ENCODE data around the gene ZNF438.
"Not testable (repeated sequence)": the region's sequence is repeated elsewhere in the genome, so short reads cannot be mapped to it uniquely, and the experiment has no call there.

ZNF438 gene

DNA sequence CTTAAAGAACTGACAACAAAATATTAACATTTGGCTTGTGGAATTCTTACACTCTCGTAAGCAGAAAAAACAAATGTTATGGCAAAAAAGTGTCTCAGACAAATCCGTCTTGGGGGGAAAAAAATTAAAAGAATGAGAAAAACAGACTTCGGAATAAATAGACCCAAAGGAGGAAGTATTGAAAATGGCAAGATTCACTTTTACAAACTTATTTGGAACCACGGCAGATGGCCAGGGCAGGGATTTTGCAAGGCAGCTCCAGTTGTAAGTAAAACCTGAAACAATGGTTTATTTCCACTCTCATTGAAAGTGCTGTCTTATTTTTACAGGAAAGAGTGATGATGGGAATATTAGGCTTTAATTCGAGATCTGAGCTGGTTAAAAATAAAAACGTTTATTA, 1.5 kb upstream of the ZNF438 start:
- TF ChIP-seq, protein P1, sequence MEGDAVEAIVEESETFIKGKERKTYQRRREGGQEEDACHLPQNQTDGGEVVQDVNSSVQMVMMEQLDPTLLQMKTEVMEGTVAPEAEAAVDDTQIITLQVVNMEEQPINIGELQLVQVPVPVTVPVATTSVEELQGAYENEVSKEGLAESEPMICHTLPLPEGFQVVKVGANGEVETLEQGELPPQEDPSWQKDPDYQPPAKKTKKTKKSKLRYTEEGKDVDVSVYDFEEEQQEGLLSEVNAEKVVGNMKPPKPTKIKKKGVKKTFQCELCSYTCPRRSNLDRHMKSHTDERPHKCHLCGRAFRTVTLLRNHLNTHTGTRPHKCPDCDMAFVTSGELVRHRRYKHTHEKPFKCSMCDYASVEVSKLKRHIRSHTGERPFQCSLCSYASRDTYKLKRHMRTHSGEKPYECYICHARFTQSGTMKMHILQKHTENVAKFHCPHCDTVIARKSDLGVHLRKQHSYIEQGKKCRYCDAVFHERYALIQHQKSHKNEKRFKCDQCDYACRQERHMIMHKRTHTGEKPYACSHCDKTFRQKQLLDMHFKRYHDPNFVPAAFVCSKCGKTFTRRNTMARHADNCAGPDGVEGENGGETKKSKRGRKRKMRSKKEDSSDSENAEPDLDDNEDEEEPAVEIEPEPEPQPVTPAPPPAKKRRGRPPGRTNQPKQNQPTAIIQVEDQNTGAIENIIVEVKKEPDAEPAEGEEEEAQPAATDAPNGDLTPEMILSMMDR (conservative IDR thresholded peaks at IDR 0.05; ENCODE audit: low read depth, low read length), result no peak
- no peak for DNase-seq (ENCODE audit: low read depth)
- no peak overlapping the region for H3K4me3 ChIP-seq (ENCODE audit: low read depth, low read length)

DNA sequence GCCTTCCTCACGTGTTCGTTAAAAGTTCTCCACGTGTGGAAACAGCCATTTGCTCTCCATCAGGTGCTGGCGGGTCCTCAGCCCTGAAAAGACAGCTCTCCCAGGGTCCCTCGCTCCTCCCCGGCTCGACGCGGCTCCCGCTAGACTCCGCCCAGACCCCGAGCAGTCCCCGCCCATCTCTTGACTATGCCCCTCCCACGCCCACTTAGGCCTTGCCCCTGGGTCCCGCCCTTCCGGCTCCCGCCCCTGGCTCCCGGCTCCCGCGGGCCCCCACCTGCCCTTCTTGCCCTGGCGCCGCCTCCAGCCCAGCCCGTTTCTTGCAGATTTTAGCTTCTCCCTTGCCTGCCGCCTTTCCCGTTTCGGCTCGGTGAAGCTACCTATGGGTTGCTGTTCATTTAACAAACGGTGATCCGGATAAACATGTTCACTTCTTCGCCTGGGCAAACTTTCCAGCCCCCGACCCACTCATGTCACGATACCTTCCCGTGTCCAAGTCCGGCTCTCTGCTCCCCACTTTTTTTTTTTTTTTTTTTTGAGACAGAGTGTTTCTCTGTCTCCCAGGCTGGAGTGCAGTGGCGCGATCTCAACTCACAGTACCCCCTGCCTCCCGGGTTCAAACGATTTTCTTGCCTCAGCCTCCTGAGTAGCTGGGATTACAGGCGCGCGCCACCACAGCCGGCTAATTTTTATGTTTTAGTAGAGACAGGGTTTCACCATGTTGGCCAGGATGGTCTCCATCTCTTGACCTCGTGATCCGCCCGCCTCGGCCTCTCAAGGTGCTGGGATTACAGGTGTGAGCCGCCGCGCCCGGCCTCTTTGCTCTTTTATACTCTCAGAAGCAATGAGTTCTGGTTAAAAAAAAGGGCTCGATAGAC, 830 bp upstream of the ZNF438 start:
- peak overlapping the region; percentile 75 for H3K4me3 ChIP-seq (ENCODE audit: low read depth, low read length)
- TF ChIP-seq, protein P1 (conservative IDR thresholded peaks at IDR 0.05; ENCODE audit: low read depth, low read length), result no peak
- peak; percentile 97 for DNase-seq (ENCODE audit: low read depth)

DNA sequence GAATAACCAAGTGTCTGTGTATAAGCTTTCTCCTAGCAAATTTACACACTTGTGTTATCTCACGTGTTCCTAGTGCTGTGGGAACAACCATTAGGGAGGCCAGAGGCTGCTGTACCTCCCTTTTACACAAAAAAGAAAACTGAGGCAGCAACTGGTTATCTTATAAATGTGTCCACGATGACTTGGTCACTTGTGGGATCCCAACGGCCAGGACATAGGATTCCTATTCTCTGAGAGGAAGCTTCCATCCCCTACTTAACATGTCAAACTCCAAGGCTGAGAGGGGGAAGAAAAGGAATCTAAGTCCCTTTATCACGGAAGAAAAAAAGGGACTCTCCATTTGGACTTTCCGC, 484 bp downstream of the ZNF438 start:
- TF ChIP-seq, protein P1 (conservative IDR thresholded peaks at IDR 0.05; ENCODE audit: low read depth, low read length), result no peak
- peak overlapping the region; percentile 75 for H3K4me3 ChIP-seq (ENCODE audit: low read depth, low read length)
- no peak for DNase-seq (ENCODE audit: low read depth)

DNA sequence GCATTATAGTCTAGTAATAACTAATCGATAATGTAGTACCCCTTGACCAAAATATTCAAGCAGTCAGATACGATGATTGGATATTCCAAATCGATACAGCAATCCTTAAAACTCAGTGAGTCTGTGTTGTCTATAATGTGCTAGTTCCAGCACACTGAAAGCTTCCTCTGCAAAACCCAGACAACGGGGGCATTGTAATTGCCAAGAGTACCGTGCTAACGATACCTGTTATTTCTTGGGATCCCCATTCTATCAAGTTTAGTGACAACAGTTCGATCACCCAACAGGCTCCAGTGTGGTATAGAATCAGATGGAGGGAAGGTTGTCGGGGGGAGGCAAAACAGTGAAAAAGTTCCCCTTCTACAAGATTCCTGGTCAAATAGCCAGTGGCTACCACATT, 865 bp downstream of the ZNF438 start:
- DNase-seq (ENCODE audit: low read depth), result no peak
- TF ChIP-seq, protein P1 (conservative IDR thresholded peaks at IDR 0.05; ENCODE audit: low read depth, low read length), result no peak
- peak overlapping the region; percentile 75 for H3K4me3 ChIP-seq (ENCODE audit: low read depth, low read length)

DNA sequence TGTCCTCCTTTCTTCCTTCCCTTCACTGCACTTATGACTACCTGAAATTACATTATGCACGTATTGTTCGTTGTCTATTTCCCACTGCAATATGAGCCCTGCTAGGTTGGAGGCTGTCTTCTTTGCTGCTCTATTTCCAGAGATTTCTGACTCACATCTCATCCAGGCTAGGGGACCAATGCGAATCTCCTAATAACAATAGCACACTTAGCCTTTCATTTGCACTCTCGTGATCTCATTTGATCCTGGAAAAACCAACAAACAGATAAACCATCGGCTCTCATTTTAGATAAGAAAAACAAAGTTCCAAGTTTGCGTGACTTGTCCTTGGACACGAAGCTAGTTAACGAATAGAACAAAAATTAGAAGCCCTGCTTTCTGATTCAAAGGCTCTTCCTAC, 1.4 kb downstream of the ZNF438 start:
- peak; percentile 51 for DNase-seq (ENCODE audit: low read depth)
- TF ChIP-seq, protein P1 (conservative IDR thresholded peaks at IDR 0.05; ENCODE audit: low read depth, low read length), result no peak
- no peak overlapping the region for H3K4me3 ChIP-seq (ENCODE audit: low read depth, low read length)

DNA sequence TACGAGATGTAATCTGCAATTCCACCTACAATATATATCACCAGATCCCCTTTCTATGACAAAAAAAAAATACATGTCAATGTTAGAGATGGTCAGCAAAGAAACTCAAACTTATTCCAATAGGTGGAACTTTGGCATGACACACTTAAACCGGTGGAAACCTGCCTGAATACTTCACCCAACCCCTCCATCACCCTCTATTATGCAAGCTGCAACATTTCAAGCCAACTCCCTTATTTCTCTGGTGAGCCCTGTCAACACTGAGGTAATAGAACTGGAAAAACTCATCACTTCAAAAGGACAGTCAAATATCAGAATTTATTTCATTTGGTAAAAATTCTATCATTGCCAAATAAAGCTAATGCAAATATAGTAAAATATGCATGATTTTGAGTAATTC, 3.6 kb downstream of the ZNF438 start:
- peak; percentile 62 for DNase-seq (ENCODE audit: low read depth)
- TF ChIP-seq, protein P1 (conservative IDR thresholded peaks at IDR 0.05; ENCODE audit: low read depth, low read length), result no peak
- no peak overlapping the region for H3K4me3 ChIP-seq (ENCODE audit: low read depth, low read length)

DNA sequence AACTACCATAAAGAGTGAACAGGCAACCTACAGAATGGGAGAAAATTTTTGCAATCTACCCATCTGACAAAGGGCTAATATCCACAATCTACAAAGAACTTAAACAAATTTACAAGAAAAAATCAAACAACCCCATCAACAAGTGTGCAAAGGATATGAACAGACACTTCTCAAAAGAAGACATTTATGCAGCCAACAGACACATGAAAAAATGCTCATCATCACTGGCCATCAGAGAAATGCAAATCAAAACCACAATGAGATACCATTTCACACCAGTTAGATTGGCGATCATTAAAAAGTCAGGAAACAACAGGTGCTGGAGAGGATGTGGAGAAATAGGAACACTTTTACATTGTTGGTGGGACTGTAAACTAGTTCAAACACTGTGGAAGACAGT, 5.4 kb downstream of the ZNF438 start:
- DNase-seq (ENCODE audit: low read depth); H3K4me3 ChIP-seq (ENCODE audit: low read depth, low read length): not testable (repeated sequence)
